ENCODE results near the gene ST8SIA5.

DNA sequence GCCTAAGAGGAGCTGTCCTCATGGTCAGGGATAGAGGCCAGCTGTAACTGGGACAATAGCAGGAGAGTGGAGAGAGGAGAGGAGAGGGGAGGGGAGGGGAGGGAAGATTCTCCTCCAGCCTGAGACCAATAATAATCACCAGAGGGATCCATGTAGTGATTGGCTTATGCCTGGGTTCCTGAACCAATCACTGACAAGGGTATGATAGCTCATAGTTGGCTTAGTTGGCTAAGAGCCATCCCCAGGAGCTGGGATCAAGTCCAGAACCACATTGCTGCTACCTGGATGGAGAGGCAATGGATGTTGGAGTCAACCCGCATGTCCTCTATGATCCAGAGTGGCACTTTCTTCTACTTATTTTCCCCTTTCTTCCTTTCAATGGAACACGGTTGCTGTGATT, 7.7 kb upstream of the ST8SIA5 start:
- TF ChIP-seq, protein P1, sequence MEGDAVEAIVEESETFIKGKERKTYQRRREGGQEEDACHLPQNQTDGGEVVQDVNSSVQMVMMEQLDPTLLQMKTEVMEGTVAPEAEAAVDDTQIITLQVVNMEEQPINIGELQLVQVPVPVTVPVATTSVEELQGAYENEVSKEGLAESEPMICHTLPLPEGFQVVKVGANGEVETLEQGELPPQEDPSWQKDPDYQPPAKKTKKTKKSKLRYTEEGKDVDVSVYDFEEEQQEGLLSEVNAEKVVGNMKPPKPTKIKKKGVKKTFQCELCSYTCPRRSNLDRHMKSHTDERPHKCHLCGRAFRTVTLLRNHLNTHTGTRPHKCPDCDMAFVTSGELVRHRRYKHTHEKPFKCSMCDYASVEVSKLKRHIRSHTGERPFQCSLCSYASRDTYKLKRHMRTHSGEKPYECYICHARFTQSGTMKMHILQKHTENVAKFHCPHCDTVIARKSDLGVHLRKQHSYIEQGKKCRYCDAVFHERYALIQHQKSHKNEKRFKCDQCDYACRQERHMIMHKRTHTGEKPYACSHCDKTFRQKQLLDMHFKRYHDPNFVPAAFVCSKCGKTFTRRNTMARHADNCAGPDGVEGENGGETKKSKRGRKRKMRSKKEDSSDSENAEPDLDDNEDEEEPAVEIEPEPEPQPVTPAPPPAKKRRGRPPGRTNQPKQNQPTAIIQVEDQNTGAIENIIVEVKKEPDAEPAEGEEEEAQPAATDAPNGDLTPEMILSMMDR (IDR thresholded peaks at IDR 0.05) = no peak
- TF ChIP-seq POLR2A (IDR thresholded peaks at IDR 0.05) = no peak
